ENCODE results near the gene CACNG8.
"Not testable (repeated sequence)": the region's sequence is repeated elsewhere in the genome, so short reads cannot be mapped to it uniquely, and the experiment has no call there.

CACNG8 gene

GRCh38 chr19:53994811-53995210 is 32.1 kb downstream of the CACNG8 start:
- no peak for DNase-seq

- no peak for DNase-seq
Observed at GRCh38 chr19:53998223-53998622, 35.5 kb downstream of the CACNG8 start.

- DNase-seq = no peak
Observed at GRCh38 chr19:53999694-54000093, 37.0 kb downstream of the CACNG8 start.

- no peak for DNase-seq
Observed at GRCh38 chr19:54001496-54001895, 38.8 kb downstream of the CACNG8 start.

- no peak for DNase-seq
Observed at GRCh38 chr19:54002495-54003315, 40.0 kb downstream of the CACNG8 start.

- no peak for DNase-seq
Observed at GRCh38 chr19:54009440-54009839, 46.7 kb downstream of the CACNG8 start.

- DNase-seq = no peak
Observed at GRCh38 chr19:54010474-54010873, 47.7 kb downstream of the CACNG8 start.

- DNase-seq = no peak
Observed at GRCh38 chr19:54011507-54012211, 48.9 kb downstream of the CACNG8 start.

GRCh38 chr19:54013866-54014265 is 51.1 kb downstream of the CACNG8 start:
- DNase-seq = no peak

GRCh38 chr19:54014920-54015560 is 52.3 kb downstream of the CACNG8 start:
- no peak for DNase-seq

- no peak for DNase-seq
Observed at GRCh38 chr19:54017261-54017660, 54.5 kb downstream of the CACNG8 start.

GRCh38 chr19:54021363-54021762 is 58.6 kb downstream of the CACNG8 start:
- no peak for DNase-seq

GRCh38 chr19:54021932-54022331 is 59.2 kb downstream of the CACNG8 start:
- DNase-seq = no peak

- no peak for DNase-seq
Observed at GRCh38 chr19:54023191-54023590, 60.5 kb downstream of the CACNG8 start.

GRCh38 chr19:54024660-54025059 is 61.9 kb downstream of the CACNG8 start:
- DNase-seq = no peak

GRCh38 chr19:54026656-54027055 is 63.9 kb downstream of the CACNG8 start:
- no peak for DNase-seq

GRCh38 chr19:54029301-54029700 is 66.6 kb downstream of the CACNG8 start:
- no peak for DNase-seq

GRCh38 chr19:54029930-54030490 is 67.3 kb downstream of the CACNG8 start:
- no peak for DNase-seq

- no peak for DNase-seq
Observed at GRCh38 chr19:54030895-54031586, 68.3 kb downstream of the CACNG8 start.

GRCh38 chr19:54035215-54036178 is 72.8 kb downstream of the CACNG8 start:
- no peak for DNase-seq

- DNase-seq = not testable (repeated sequence)
Observed at GRCh38 chr19:54036542-54036941, 73.8 kb downstream of the CACNG8 start.
